Stimulated activated CD4-positive, alpha-beta T cell treated with anti-CD3 and anti-CD28 coated beads, Interleukin-2, amount 100 ng/mL, for 4 hours (primary cell): Measurements from ENCODE around the gene DIS3.
"Not testable (repeated sequence)": the region's sequence is repeated elsewhere in the genome, so short reads cannot be mapped to it uniquely, and the experiment has no call there.

ENCODE experiments used
- DNase-seq: peaks from one replicate; pipeline ENCODE4 v3.0.0-alpha.2; 2020; ENCODE audit warnings: low read depth

DIS3 gene

GRCh38 chr13:72781451-72782439, at the start of gene DIS3, which contains the start of gene PIBF1:
DIS3 (minus strand) TSS chr13:72781900; CDS start chr13:72781832, 68 bp downstream.
PIBF1 (plus strand) TSS chr13:72782133; CDS start chr13:72783470, 1,337 bp downstream.
- peak; percentile 94 for DNase-seq

- no peak for DNase-seq
Observed at GRCh38 chr13:72823724-72824123, 42.0 kb upstream of the DIS3 start.

DNA sequence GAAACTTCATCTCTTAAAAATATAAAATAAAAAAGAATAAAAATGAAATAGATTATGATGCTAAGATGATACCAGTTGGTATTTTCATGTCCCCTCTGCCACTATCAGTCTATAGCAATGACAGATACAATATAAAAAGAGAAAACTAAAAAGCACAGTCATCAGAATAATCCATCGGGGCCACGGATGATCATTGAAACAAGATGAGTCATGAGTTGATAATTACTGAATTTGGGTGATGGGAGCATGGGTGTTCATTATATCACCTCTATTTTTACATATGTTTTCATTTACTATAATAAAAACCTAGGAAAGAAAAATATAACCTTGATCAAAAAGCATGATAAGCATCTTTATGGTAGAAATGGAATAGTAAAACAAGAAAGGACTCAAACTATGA, 41.4 kb upstream of the DIS3 start:
- DNase-seq, result no peak

DNA sequence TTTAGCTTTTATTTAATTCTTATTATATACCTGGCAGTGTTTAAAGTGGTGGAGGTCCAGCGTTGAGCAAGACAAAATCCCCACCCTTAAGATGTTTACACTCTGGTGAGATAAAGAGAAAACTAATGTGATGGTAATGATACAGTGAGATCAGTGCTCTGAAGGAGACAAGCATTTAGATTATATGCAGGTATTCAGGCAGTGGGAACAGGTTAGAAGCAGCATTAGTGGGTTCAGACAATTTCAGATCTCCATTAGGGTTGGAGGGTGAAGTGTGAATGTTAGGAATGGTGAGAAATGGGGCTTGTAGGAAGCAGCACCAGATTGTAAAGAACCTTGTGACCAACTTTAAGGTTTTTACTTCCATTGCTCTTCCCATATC, 39.2 kb upstream of the DIS3 start:
- no peak for DNase-seq

- DNase-seq, result no peak
Observed at GRCh38 chr13:72820156-72820897, 38.6 kb upstream of the DIS3 start.

GRCh38 chr13:72808917-72809500, 27.3 kb upstream of the DIS3 start:
- no peak for DNase-seq

DNA sequence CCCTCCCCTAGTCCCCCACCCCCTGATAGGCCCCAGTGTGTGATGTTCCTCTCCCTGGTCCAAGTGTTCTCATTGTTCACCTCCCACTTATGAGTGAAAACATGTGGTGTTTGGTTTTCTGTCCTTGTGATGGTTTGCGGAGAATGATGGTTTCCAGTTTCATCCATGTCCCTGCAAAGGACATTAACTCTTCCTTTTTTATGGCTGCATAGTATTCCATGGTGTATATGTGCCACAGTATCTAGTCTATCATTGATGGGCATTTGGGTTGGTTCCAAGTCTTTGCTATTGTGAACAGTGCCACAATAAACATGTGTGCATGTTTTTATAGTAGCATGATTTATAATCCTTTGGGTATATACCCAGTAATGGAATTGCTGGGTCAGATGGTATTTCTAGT, 24.8 kb upstream of the DIS3 start:
- not testable (repeated sequence) for DNase-seq

DNA sequence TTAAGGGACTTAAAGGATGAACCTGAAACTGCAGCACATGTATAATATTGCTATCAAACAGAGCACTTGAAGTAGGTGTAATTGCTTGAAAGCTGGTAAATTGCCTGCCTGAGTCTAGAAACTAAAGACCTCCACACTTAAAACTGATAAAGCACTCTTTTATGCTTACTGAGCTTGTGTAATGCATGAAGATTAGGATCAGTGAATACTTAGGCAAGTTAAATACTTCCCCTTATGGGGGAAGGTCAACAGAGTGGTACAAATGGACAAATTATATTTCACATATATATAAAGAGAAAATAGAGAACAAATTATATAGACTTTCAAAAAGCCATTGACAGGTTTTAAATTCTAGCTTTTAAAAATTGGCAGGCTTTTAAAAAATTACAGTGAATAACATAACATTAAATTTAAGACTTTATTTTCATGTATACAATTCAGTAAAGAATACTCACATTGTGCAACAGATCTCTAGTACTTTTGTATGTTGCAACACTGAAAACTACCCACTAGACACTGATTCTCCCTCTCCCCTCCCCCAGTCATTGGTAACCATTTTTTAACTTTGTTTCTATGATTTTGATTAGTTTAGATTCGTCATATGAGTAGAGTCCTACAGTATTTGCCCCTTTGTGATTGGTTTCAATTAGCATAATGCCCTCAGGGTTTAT, 24.1 kb upstream of the DIS3 start:
- DNase-seq, result no peak

GRCh38 chr13:72804301-72804700, 22.6 kb upstream of the DIS3 start:
- DNase-seq, result no peak

DNA sequence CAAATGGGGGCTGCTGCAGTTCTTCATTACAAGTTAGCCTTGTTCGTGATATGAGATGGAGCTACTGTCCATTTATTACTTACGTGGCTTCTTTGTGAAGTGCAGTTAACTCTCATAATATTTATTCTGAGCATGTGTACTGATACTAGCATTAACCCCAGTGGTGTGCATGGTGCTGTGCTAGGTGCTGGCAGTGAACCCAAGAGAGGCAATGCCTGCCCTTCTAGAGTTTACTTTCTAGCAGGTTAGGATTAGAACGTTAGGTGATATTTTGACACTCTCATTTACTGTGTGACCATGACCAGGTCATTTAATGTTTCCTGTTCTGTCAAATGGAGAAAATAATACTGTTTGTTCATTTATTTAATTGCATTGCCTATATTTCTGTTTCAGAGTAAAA, 17.1 kb upstream of the DIS3 start:
- DNase-seq, result no peak

DNA sequence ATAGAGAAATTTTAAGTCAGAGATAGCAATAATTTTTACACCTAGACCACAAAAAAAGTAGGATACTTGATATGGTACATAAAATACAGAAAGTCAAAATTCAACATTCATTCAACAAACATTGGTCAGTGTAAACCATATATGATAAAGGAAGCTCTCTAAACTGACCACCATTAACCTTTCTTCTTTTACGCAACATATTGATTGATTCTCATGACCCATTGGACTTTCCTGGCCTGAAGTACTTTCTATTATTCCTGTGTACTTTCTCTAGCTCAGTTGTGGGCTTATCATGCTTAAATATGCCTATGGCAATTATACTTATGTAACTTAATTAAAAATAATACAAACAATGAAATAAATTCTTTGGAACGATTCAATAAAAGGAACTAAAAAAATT, 10.9 kb upstream of the DIS3 start:
- no peak for DNase-seq

GRCh38 chr13:72788831-72789230, 7.1 kb upstream of the DIS3 start:
- no peak for DNase-seq

DNA sequence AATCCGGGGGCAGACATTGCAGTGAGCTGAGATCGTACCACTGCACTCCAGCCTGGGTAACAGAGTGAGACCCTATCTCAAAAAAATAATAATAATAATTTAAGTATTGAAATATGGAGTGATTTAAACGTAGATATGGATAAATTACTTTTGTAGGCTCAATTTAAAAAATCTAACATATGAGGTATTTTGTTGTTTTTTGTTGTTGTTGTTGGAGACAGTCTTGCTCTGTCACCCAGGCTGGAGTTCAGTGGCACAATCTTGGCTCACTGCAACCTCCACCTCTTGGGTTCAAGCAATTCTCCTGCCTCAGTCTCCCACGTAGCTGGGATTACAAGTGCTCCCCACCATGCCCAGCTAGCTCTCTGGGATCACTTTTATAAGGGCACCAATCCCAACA, 3.0 kb upstream of the DIS3 start:
- not testable (repeated sequence) for DNase-seq

DNA sequence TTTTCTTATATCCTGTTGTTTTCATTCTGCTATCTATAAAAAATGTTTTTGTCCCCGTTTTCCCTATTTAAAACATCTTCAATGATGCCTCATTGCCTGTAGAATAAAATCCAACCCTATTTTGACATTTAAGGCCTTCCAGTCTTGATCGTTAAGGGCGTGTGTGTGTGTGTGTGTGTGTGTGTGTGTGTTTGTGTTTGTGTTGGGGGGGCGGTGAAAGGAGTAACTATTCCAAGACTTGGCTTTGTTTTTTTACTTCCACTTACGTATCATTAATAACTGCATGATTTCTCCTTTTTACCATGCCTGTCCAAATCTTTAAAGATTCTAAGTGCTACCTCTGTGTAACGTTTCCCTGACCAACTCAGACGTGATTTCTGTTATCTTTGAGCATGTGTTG, 1.0 kb upstream of the DIS3 start:
- no peak for DNase-seq

GRCh38 chr13:72774019-72774418, 7.7 kb downstream of the DIS3 start:
- no peak for DNase-seq

- no peak for DNase-seq
Observed at GRCh38 chr13:72763411-72763810, 18.3 kb downstream of the DIS3 start.

GRCh38 chr13:72760189-72760588, 21.5 kb downstream of the DIS3 start:
- no peak for DNase-seq

GRCh38 chr13:72757792-72758535, 23.7 kb downstream of the DIS3 start:
- DNase-seq, result no peak

GRCh38 chr13:72754111-72754510, 27.6 kb downstream of the DIS3 start:
- DNase-seq, result no peak

GRCh38 chr13:72751220-72751619, 30.5 kb downstream of the DIS3 start:
- no peak for DNase-seq

DNA sequence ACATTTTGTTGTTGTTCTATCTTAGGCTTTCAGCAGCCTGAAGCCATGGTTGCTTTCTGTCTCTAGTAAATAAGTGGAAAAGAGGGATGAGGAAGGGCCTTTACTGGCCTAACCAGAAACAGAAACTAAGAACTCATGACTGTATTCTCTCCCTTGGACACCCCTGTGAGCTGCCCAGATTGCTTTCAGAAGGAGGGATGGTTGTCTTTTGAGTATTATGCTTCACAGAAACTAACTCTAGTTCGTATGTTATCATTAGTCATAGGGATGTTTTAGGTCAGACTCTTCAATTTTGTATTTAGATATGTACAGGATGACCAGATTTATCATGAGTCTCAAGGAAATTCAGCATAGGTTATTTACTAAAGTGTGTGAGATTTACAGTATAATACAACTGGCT, 36.4 kb downstream of the DIS3 start:
- no peak for DNase-seq
